ENCODE data around the gene HDAC10.
A peak's percentile ranks its signal among the peaks of the same experiment; 100 is the strongest.

The HDAC10 gene

GRCh38 chr22:50245214-50246072, 5.6 kb downstream of the HDAC10 start:
- FAIRE-seq, result no peak
- TF ChIP-seq POU2F2 (IDR thresholded peaks at IDR 0.05; ENCODE audit: low read depth, low read length), result no peak
- TF ChIP-seq PAX5 (IDR thresholded peaks at IDR 0.05; ENCODE audit: insufficient read depth, low read length, severe bottlenecking), result no peak
- no peak for TF ChIP-seq POLR2A (IDR thresholded peaks at IDR 0.05; ENCODE audit: low read depth, low read length)
- TF ChIP-seq POLR2AphosphoS5 (IDR thresholded peaks at IDR 0.05; ENCODE audit: low read depth, low read length), result no peak; the same call in 1 of the 2 replicates
- TF ChIP-seq SPI1 (IDR thresholded peaks at IDR 0.05; ENCODE audit: low read depth, low read length), result no peak
- DNase-seq (ENCODE audit: insufficient read length, low spot score), result no peak

- TF ChIP-seq TAF1 (IDR thresholded peaks at IDR 0.05; ENCODE audit: low read depth, low read length), result peak; percentile 69
- peak; percentile 85 for TF ChIP-seq POLR2A (IDR thresholded peaks at IDR 0.05; ENCODE audit: low read depth, low read length)
- TF ChIP-seq POLR2AphosphoS5 (IDR thresholded peaks at IDR 0.05; ENCODE audit: low read depth, low read length), result peak; percentile 93
- TF ChIP-seq PAX5 (IDR thresholded peaks at IDR 0.05; ENCODE audit: insufficient read depth, low read length, severe bottlenecking), result peak; percentile 72
- TF ChIP-seq POU2F2 (IDR thresholded peaks at IDR 0.05; ENCODE audit: low read depth, low read length), result peak; percentile 11; the same call in 1 of the 2 replicates
- no peak for TF ChIP-seq SPI1 (IDR thresholded peaks at IDR 0.05; ENCODE audit: low read depth, low read length)
These were observed 6.4 kb downstream of the HDAC10 start, which contains the start of gene TUBGCP6 for GRCh38 chr22:50244420-50245213. Gene TUBGCP6, minus strand, starts transcription at chr22:50245023. Its CDS starts 564 bp downstream, at chr22:50244459.

GRCh38 chr22:50243685-50244419, 7.2 kb downstream of the HDAC10 start:
- FAIRE-seq (no peak), DNase-seq (ENCODE audit: insufficient read length, low spot score) (no peak)
- TF ChIP-seq POLR2A (IDR thresholded peaks at IDR 0.05; ENCODE audit: low read depth, low read length), result no peak
- TF ChIP-seq SPI1 (IDR thresholded peaks at IDR 0.05; ENCODE audit: low read depth, low read length), result no peak

More at GRCh38 chr22:50244420-50245213, 6.4 kb downstream of the HDAC10 start, which contains the start of gene TUBGCP6:
- FAIRE-seq, result peak; percentile 99
- peak; percentile 96 for DNase-seq (ENCODE audit: insufficient read length, low spot score)

- DNase-seq (ENCODE audit: insufficient read length, low spot score) (no peak), FAIRE-seq (peak; percentile 20)
- TF ChIP-seq POLR2AphosphoS5 (IDR thresholded peaks at IDR 0.05; ENCODE audit: low read depth, low read length), result no peak
- no peak for TF ChIP-seq SPI1 (IDR thresholded peaks at IDR 0.05; ENCODE audit: low read depth, low read length)
- no peak for TF ChIP-seq PAX5 (IDR thresholded peaks at IDR 0.05; ENCODE audit: insufficient read depth, low read length, severe bottlenecking)
- no peak for TF ChIP-seq TAF1 (IDR thresholded peaks at IDR 0.05; ENCODE audit: low read depth, low read length)
- no peak for TF ChIP-seq POU2F2 (IDR thresholded peaks at IDR 0.05; ENCODE audit: low read depth, low read length)
- no peak for TF ChIP-seq POLR2A (IDR thresholded peaks at IDR 0.05; ENCODE audit: low read depth, low read length)
These were observed 8.6 kb downstream of the HDAC10 start for GRCh38 chr22:50242406-50242949.

GRCh38 chr22:50238755-50239154, 12.3 kb downstream of the HDAC10 start:
- FAIRE-seq, result no peak
- no peak for DNase-seq (ENCODE audit: insufficient read length, low spot score)
- TF ChIP-seq SPI1 (IDR thresholded peaks at IDR 0.05; ENCODE audit: low read depth, low read length) (no peak), TAF1 (IDR thresholded peaks at IDR 0.05; ENCODE audit: low read depth, low read length) (no peak), POLR2A (IDR thresholded peaks at IDR 0.05; ENCODE audit: low read depth, low read length) (no peak), POLR2AphosphoS5 (IDR thresholded peaks at IDR 0.05; ENCODE audit: low read depth, low read length) (no peak), PAX5 (IDR thresholded peaks at IDR 0.05; ENCODE audit: insufficient read depth, low read length, severe bottlenecking) (no peak), POU2F2 (IDR thresholded peaks at IDR 0.05; ENCODE audit: low read depth, low read length) (no peak)

- no peak for DNase-seq (ENCODE audit: insufficient read length, low spot score)
- no peak for TF ChIP-seq POU2F2 (IDR thresholded peaks at IDR 0.05; ENCODE audit: low read depth, low read length)
- TF ChIP-seq SPI1 (IDR thresholded peaks at IDR 0.05; ENCODE audit: low read depth, low read length), result no peak
- TF ChIP-seq POLR2AphosphoS5 (IDR thresholded peaks at IDR 0.05; ENCODE audit: low read depth, low read length), result no peak
- TF ChIP-seq PAX5 (IDR thresholded peaks at IDR 0.05; ENCODE audit: insufficient read depth, low read length, severe bottlenecking), result no peak
- TF ChIP-seq POLR2A (IDR thresholded peaks at IDR 0.05; ENCODE audit: low read depth, low read length), result no peak
- no peak for TF ChIP-seq TAF1 (IDR thresholded peaks at IDR 0.05; ENCODE audit: low read depth, low read length)
- FAIRE-seq, result peak; percentile 48
These were observed 14.2 kb downstream of the HDAC10 start for GRCh38 chr22:50236731-50237409.

GRCh38 chr22:50233223-50233622, 17.8 kb downstream of the HDAC10 start:
- no peak for TF ChIP-seq TAF1 (IDR thresholded peaks at IDR 0.05; ENCODE audit: low read depth, low read length)
- no peak for TF ChIP-seq POLR2A (IDR thresholded peaks at IDR 0.05; ENCODE audit: low read depth, low read length)
- TF ChIP-seq POLR2AphosphoS5 (IDR thresholded peaks at IDR 0.05; ENCODE audit: low read depth, low read length), result no peak
- no peak for TF ChIP-seq POU2F2 (IDR thresholded peaks at IDR 0.05; ENCODE audit: low read depth, low read length)
- TF ChIP-seq PAX5 (IDR thresholded peaks at IDR 0.05; ENCODE audit: insufficient read depth, low read length, severe bottlenecking), result no peak
- TF ChIP-seq SPI1 (IDR thresholded peaks at IDR 0.05; ENCODE audit: low read depth, low read length), result no peak
- DNase-seq (ENCODE audit: insufficient read length, low spot score) (no peak), FAIRE-seq (no peak)

GRCh38 chr22:50232481-50233151, 18.4 kb downstream of the HDAC10 start:
- DNase-seq (ENCODE audit: insufficient read length, low spot score) (no peak), FAIRE-seq (no peak)
- TF ChIP-seq POLR2A (IDR thresholded peaks at IDR 0.05; ENCODE audit: low read depth, low read length) (no peak), TAF1 (IDR thresholded peaks at IDR 0.05; ENCODE audit: low read depth, low read length) (no peak), POLR2AphosphoS5 (IDR thresholded peaks at IDR 0.05; ENCODE audit: low read depth, low read length) (no peak), POU2F2 (IDR thresholded peaks at IDR 0.05; ENCODE audit: low read depth, low read length) (no peak), SPI1 (IDR thresholded peaks at IDR 0.05; ENCODE audit: low read depth, low read length) (no peak), PAX5 (IDR thresholded peaks at IDR 0.05; ENCODE audit: insufficient read depth, low read length, severe bottlenecking) (no peak)
